ENCODE data around the gene CORO1C.

Gene CORO1C

DNA sequence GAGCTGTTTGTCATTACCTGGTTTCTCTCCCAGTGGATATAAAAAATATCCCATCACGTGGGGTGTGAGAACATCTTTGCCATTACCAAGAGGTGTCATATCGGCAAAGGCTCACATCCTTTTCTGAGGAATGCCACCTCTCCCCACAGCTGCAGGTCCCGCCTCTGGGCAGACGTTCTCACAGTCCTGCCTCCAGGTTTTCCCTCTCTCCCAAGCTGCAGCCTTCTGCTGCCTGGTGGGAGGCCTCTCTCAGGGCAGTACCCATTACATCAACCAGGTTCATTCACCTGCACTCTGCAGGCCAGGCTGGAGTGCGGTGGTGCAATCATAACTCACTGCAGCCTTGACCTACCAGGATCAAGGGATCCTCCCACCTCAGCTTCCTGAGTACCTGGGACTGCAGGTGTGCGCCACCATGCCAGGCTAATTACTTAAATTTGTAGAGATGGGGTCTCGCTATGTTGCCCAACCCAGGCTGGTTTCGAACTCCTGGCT lies 118.5 kb downstream of the CORO1C start:
- Histone ChIP-seq H3K36me3 (ENCODE audit: insufficient read depth, low read length) (no peaks in the 10 kb centered on the region), H2AFZ (ENCODE audit: low read depth, low read length) (no peak overlapping the region), H3K9me3 (ENCODE audit: insufficient read depth, low read length, severe bottlenecking) (peaks cover 4% of the 10 kb centered on the region), H3K79me2 (ENCODE audit: insufficient read depth, low read length) (no peaks in the 10 kb centered on the region), H3K4me1 (ENCODE audit: insufficient read depth, low read length) (peaks cover 16% of the 10 kb centered on the region), H3K4me2 (ENCODE audit: insufficient read depth, low read length) (no peak overlapping the region), H3K4me3 (ENCODE audit: low read depth in 1 of 2, low read length in 2 of 2) (no peak overlapping the region), H3K27ac (ENCODE audit: low read length) (no peak overlapping the region), H4K20me1 (ENCODE audit: insufficient read depth, low read length) (no peaks in the 10 kb centered on the region), H3K9ac (ENCODE audit: low read depth, low read length) (no peak overlapping the region), H3K27me3 (ENCODE audit: insufficient read depth, low read length, poor library complexity) (no peaks in the 10 kb centered on the region)
- no peak for TF ChIP-seq EZH2 (IDR thresholded peaks at IDR 0.05; ENCODE audit: borderline replicate concordance, low read depth, low read length, severe bottlenecking)
- TF ChIP-seq, protein P1, sequence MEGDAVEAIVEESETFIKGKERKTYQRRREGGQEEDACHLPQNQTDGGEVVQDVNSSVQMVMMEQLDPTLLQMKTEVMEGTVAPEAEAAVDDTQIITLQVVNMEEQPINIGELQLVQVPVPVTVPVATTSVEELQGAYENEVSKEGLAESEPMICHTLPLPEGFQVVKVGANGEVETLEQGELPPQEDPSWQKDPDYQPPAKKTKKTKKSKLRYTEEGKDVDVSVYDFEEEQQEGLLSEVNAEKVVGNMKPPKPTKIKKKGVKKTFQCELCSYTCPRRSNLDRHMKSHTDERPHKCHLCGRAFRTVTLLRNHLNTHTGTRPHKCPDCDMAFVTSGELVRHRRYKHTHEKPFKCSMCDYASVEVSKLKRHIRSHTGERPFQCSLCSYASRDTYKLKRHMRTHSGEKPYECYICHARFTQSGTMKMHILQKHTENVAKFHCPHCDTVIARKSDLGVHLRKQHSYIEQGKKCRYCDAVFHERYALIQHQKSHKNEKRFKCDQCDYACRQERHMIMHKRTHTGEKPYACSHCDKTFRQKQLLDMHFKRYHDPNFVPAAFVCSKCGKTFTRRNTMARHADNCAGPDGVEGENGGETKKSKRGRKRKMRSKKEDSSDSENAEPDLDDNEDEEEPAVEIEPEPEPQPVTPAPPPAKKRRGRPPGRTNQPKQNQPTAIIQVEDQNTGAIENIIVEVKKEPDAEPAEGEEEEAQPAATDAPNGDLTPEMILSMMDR (IDR thresholded peaks at IDR 0.05; ENCODE audit: borderline replicate concordance, extremely low read depth, low read length, poor library complexity, severe bottlenecking), result no peak
- no peak for DNase-seq
- no peak for ATAC-seq (ENCODE audit: insufficient read depth, low read depth)

DNA sequence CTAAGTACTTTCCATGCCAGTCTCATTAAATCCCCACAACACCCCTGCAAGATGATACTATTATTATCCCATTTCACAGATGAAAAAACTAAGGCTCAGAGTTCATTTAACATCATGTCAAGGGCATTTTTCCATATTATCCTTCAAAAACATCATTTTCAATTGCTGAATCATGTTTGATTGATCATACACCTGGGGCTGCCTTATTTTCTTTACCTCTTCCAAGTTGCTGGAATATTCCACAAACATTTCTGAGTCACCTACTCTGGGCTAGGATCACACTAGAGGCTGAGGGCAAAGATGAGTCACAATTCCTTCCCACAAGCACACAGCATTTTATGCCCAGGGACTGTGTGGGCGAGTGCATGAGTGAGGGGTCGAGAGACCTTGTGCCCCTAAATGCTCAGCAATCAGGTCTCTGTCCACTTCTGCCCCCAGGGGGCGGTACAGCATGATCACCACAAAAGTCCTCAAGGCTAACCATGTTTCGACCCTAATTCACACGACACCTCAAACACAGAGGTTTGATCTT lies 119.4 kb downstream of the CORO1C start:
- Histone ChIP-seq H3K4me2 (ENCODE audit: insufficient read depth, low read length) (no peak overlapping the region), H3K27me3 (ENCODE audit: insufficient read depth, low read length, poor library complexity) (no peaks in the 10 kb centered on the region), H3K27ac (ENCODE audit: low read length) (no peak overlapping the region), H3K9ac (ENCODE audit: low read depth, low read length) (no peak overlapping the region), H3K9me3 (ENCODE audit: insufficient read depth, low read length, severe bottlenecking) (peaks cover 4% of the 10 kb centered on the region), H4K20me1 (ENCODE audit: insufficient read depth, low read length) (no peaks in the 10 kb centered on the region), H3K36me3 (ENCODE audit: insufficient read depth, low read length) (no peaks in the 10 kb centered on the region), H3K79me2 (ENCODE audit: insufficient read depth, low read length) (no peaks in the 10 kb centered on the region), H3K4me1 (ENCODE audit: insufficient read depth, low read length) (peaks cover 7% of the 10 kb centered on the region), H2AFZ (ENCODE audit: low read depth, low read length) (no peak overlapping the region), H3K4me3 (ENCODE audit: low read depth in 1 of 2, low read length in 2 of 2) (no peak overlapping the region)
- peak; percentile 32; the same call in 1 of the 3 replicates for ATAC-seq (ENCODE audit: insufficient read depth, low read depth)
- TF ChIP-seq, protein P1 (IDR thresholded peaks at IDR 0.05; ENCODE audit: borderline replicate concordance, extremely low read depth, low read length, poor library complexity, severe bottlenecking), result peak; percentile 73
- no peak for TF ChIP-seq EZH2 (IDR thresholded peaks at IDR 0.05; ENCODE audit: borderline replicate concordance, low read depth, low read length, severe bottlenecking)
- DNase-seq, result peak; percentile 64

DNA sequence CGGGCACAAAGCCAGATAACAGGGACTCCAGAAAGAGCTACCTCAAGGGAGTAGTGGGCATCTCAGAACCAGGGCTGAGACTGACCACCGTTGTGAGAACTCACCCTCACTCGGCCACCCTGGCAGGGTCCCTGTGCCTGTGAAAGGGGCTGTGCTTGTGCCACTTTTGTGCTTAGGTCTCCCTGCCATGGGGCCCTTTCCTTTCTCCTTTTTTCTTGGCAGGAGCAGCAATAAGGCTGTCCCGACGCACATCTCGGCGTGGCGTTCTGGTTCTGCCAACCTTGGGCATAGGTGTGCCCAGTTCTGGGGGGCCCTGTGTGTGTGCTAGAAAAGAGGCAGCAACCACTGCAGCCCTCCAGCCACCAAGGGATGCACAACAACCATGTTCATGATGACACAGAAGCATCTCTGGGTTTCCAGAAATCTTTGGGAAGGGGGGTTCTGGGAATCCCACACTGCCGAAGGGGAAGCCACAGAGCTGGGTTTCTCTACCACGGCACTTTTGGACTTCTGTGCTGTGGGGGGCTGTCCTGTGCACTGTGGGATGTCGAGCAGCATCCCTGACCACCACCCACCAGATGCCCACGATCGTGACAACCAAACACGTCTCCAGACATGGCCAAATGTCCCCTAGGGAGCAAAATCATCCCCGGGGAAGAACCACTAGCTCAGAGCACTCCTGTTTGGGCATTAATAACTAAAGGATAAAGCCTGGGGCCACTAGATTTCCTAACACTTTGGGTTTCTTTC lies 120.3 kb downstream of the CORO1C start:
- no peak overlapping the region for H2AFZ ChIP-seq (ENCODE audit: low read depth, low read length)
- TF ChIP-seq EZH2 (IDR thresholded peaks at IDR 0.05; ENCODE audit: borderline replicate concordance, low read depth, low read length, severe bottlenecking), result no peak
- TF ChIP-seq, protein P1 (IDR thresholded peaks at IDR 0.05; ENCODE audit: borderline replicate concordance, extremely low read depth, low read length, poor library complexity, severe bottlenecking), result no peak
- no peak for ATAC-seq (ENCODE audit: insufficient read depth, low read depth)

More for the DNA sequence above, 120.3 kb downstream of the CORO1C start:
- H4K20me1 ChIP-seq (ENCODE audit: insufficient read depth, low read length), result no peaks in the 10 kb centered on the region
- peaks cover 4% of the 10 kb centered on the region for H3K9me3 ChIP-seq (ENCODE audit: insufficient read depth, low read length, severe bottlenecking)
- H3K4me1 ChIP-seq (ENCODE audit: insufficient read depth, low read length), result no peaks in the 10 kb centered on the region
- no peak overlapping the region for H3K27ac ChIP-seq (ENCODE audit: low read length)
- no peak overlapping the region for H3K9ac ChIP-seq (ENCODE audit: low read depth, low read length)
- no peaks in the 10 kb centered on the region for H3K27me3 ChIP-seq (ENCODE audit: insufficient read depth, low read length, poor library complexity)
- no peak overlapping the region for H3K4me2 ChIP-seq (ENCODE audit: insufficient read depth, low read length)
- DNase-seq, result no peak
- no peaks in the 10 kb centered on the region for H3K36me3 ChIP-seq (ENCODE audit: insufficient read depth, low read length)
- H3K4me3 ChIP-seq (ENCODE audit: low read depth in 1 of 2, low read length in 2 of 2), result no peak overlapping the region
- no peaks in the 10 kb centered on the region for H3K79me2 ChIP-seq (ENCODE audit: insufficient read depth, low read length)

Measured in DND-41 (cell line).